HG02642 (cell line): Measurements from ENCODE around the gene MT1X.
A peak's percentile ranks its signal among the peaks of the same experiment; 100 is the strongest.

Experiments used
- ATAC-seq: cut with Tn5 transposase; IDR thresholded peaks from one replicate; pipeline ENCODE4 v1.9.1; 2021; ENCODE audit warnings: mild to moderate bottlenecking; ENCODE audit not compliant: unreplicated experiment, poor library complexity

The MT1X gene

DNA sequence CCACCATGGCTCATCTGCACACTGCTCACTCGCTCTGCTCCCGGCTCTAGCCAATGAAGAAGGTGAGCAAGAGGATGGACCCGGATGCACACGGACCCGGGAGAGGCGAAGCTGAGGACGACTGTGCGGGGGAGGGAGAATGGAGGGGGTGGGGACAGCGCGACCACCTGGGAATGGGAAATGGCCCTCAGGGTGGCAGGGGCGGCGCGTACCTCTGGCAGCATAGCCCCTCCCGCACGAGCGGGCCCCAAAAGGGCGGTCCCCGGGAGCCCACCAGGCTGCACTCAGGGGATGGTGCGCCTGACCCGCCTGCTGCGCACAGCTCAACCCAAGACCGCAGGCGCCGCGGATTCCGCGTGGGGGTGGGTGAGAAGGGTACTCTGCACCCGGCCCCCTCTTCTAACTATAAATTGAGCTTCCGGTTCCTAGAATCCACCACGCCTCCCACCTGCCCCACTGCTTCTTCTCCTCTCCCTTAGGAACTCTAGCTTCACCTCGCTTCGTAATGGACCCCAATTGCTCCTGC is 6.5 kb upstream of the MT1X start:
- no peak for ATAC-seq

DNA sequence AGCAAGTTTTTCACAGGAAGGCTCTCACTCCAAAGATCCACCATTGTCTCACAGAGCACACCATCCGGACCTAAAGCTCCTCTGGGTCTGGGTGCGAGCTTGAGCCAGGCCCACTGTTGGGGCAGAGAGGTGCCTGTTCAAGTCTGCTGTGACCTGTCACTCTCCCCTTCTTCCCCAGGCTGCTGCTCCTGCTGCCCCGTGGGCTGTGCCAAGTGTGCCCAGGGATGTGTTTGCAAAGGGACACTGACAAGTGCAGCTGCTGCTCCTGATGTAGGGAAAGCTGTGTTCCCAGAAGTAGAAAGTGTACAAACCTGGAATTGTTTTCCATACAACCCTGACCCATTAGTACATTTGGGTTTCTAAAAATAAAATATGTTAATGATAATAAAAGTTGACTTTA is 4.8 kb upstream of the MT1X start:
- no peak for ATAC-seq

GRCh38 chr16:56679078-56679730 is 3.1 kb upstream of the MT1X start:
- ATAC-seq: no peak

GRCh38 chr16:56679818-56680217 is 2.5 kb upstream of the MT1X start:
- no peak for ATAC-seq

GRCh38 chr16:56682703-56683397 is 580 bp downstream of the MT1X start:
- peak; percentile 11 for ATAC-seq

DNA sequence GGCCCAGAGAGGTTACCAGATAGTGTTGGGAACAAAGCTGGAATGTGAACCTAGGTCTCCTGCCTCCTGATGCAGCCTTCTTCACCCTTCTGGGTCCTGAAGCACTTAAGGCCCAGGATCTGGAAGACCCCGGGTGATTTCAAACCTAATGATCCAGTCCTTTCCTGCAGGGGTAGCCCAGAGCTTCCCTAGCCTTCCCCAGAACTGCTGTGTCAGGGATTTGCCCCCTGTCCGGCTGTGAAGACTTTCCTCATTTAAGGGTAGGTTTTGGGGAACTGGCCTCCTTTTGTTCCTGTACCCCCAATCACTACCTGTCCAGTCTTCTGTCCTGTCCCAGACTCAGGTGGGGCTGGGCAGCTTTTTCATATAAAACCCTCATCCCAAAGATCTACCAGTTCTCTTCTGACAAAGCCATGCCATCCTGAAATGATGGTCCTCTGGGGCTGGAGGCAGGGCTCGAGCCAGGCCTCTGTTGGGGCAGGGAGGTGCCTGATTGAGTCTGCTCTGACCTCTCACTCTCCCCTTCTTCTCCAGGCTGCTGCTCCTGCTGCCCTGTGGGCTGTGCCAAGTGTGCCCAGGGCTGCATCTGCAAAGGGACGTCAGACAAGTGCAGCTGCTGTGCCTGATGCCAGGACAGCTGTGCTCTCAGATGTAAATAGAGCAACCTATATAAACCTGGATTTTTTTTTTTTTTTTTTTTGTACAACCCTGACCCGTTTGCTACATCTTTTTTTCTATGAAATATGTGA is 1.3 kb downstream of the MT1X start:
- no peak for ATAC-seq

DNA sequence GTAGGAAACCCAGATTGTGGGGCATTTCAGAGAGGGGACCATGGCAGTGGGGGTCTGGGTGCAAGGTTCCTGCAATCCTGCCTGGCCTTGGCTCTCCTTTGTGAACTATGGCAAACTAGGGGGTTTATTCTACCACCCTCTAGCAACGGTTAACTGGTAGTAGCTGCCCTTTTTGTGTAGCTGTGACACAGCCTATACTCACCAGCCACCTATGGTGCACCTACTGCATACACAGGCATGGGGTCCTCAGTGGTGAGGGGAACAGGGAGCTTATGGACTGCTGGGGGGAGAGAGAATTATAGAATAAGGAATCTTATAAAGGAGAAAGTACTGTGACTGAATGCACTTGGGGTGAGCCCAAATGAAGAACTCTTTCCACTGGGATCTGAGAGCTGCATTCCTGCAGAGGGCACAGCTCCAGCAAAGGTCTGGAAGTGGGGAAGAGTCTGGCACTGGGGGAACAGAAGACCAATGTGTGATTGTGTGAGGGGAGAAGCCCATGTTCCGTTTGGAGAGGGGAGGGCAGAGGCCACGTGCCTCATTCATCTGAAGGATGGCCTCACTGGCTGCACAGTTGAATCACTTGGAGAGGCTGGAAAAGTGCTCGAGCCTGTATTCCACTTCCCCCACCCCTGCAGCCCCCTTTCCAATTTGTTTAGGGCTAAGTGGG is 2.1 kb downstream of the MT1X start:
- no peak for ATAC-seq

GRCh38 chr16:56684926-56685590 is 2.8 kb downstream of the MT1X start:
- ATAC-seq: no peak

GRCh38 chr16:56686758-56687157 is 4.5 kb downstream of the MT1X start:
- no peak for ATAC-seq

GRCh38 chr16:56688762-56689161 is 6.5 kb downstream of the MT1X start:
- no peak for ATAC-seq

DNA sequence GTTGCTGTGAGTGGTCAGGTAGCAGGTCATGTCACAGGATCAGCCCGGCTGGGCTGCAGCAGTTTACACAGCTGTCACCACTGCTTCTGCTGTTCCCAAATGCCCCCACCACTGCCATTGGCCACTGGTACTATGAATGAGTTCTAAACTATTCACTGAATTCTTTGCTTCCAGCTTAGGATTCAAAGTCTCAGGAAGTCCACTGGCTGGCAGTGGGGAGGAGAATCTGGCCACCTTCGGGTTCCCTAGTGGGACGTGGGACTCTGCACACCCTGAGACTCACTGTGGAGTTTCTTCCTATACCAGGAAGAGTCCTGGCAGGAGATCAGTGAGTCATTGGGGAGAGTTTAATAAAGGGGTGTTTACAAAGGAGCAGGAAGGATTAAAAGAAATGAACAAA is 6.9 kb downstream of the MT1X start:
- no peak for ATAC-seq

- no peak for ATAC-seq
Observed at GRCh38 chr16:56690420-56691122, 8.3 kb downstream of the MT1X start.

- ATAC-seq: no peak
Observed at GRCh38 chr16:56691885-56692284, 9.6 kb downstream of the MT1X start.

DNA sequence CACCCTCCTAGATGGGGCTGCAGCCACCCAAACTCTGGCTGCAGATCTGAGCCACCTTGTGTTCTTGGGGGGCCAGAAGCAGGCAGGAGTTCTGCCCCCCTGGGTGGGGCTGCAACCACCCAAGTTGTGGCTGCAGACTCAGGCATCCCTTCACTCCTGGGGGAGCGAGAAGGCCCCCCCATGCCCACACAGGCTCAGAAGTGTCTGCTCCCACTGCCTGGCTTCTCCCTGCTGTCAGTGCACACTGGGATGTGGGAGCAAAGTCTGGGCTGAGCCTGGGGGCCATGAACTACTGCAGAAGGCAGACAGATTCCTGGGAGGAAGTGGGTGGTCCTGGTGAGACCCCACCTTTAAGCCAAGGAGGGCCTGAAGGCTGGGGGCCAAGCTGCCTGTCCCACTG is 13.0 kb downstream of the MT1X start:
- ATAC-seq: no peak

GRCh38 chr16:56697456-56698155 is 15.3 kb downstream of the MT1X start:
- ATAC-seq: no peak

DNA sequence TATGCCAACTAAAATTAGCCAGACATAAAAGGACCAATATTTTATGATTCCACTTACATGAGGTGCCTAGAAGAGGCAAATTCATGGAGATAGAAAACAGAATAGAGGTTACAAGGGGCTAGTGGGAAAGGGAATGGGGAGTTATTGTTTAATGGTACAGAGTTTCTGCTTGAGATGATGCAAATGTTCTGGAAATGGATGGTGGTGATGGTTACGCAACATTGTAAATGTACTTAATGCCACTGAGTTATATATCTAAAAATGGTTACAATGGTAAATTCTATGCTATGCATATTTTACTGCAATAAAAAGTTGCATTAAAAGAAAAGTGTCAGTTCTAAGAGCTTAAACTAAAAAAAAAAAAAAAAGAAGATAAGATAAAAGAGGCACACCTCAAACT is 17.9 kb downstream of the MT1X start:
- ATAC-seq: no peak

GRCh38 chr16:56700631-56701030 is 18.4 kb downstream of the MT1X start:
- ATAC-seq: no peak

GRCh38 chr16:56701534-56701933 is 19.3 kb downstream of the MT1X start:
- ATAC-seq: no peak

GRCh38 chr16:56702836-56703235 is 20.6 kb downstream of the MT1X start:
- ATAC-seq: no peak
